IPS-18c (cell line): ENCODE data around the gene NCAPD2.
"Not testable (repeated sequence)": the region's sequence is repeated elsewhere in the genome, so short reads cannot be mapped to it uniquely, and the experiment has no call there.

Experiments used
- H3K4me3 ChIP-seq: 2 replicates; pipeline ENCODE4 v1.7.0; 2013; ENCODE audit warnings: low read depth, mild to moderate bottlenecking, low read length, moderate library complexity; ENCODE audit not compliant: insufficient read depth
- H3K9me3 ChIP-seq: one replicate; pipeline ENCODE4 v1.6.1; 2013; ENCODE audit warnings: mild to moderate bottlenecking, low read length, moderate library complexity; ENCODE audit not compliant: control insufficient read depth, insufficient read depth

Gene NCAPD2

GRCh38 chr12:6536894-6537579 lies 43.1 kb downstream of the NCAPD2 start:
- no peak overlapping the region for H3K4me3 ChIP-seq
- peaks cover 3% of the 10 kb centered on the region for H3K9me3 ChIP-seq

GRCh38 chr12:6537580-6538419 lies 43.9 kb downstream of the NCAPD2 start:
- H3K4me3 ChIP-seq, H3K9me3 ChIP-seq: not testable (repeated sequence)

- no peak overlapping the region for H3K4me3 ChIP-seq
Observed at GRCh38 chr12:6538420-6539313, 44.8 kb downstream of the NCAPD2 start.

GRCh38 chr12:6539314-6539682 lies 45.4 kb downstream of the NCAPD2 start:
- H3K4me3 ChIP-seq: no peak overlapping the region
- peaks cover 3% of the 10 kb centered on the region for H3K9me3 ChIP-seq

More at GRCh38 chr12:6538420-6539313, 44.8 kb downstream of the NCAPD2 start:
- peaks cover 3% of the 10 kb centered on the region for H3K9me3 ChIP-seq

- peak overlapping the region; percentile 28; the same call in 1 of the 2 replicates for H3K4me3 ChIP-seq
- H3K9me3 ChIP-seq: peaks cover 3% of the 10 kb centered on the region
Observed at GRCh38 chr12:6539707-6540134, 45.8 kb downstream of the NCAPD2 start.

- Histone ChIP-seq H3K9me3 (peaks cover 3% of the 10 kb centered on the region), H3K4me3 (peak overlapping the region; percentile 28)
Observed at GRCh38 chr12:6540181-6540877, 46.4 kb downstream of the NCAPD2 start.

GRCh38 chr12:6541371-6542165 lies 47.7 kb downstream of the NCAPD2 start:
- no peak overlapping the region for H3K4me3 ChIP-seq
- no peaks in the 10 kb centered on the region for H3K9me3 ChIP-seq

- H3K4me3 ChIP-seq: no peak overlapping the region
- no peaks in the 10 kb centered on the region for H3K9me3 ChIP-seq
Observed at GRCh38 chr12:6542209-6543009, 48.5 kb downstream of the NCAPD2 start.

GRCh38 chr12:6546016-6546415 lies 52.1 kb downstream of the NCAPD2 start:
- Histone ChIP-seq H3K4me3 (no peak overlapping the region), H3K9me3 (no peaks in the 10 kb centered on the region)

- Histone ChIP-seq H3K9me3 (no peaks in the 10 kb centered on the region), H3K4me3 (no peak overlapping the region; the same call in 1 of the 2 replicates)
Observed at GRCh38 chr12:6547566-6547965, 53.7 kb downstream of the NCAPD2 start.

- Histone ChIP-seq H3K9me3 (no peaks in the 10 kb centered on the region), H3K4me3 (no peak overlapping the region)
Observed at GRCh38 chr12:6547987-6548386, 54.1 kb downstream of the NCAPD2 start.

GRCh38 chr12:6548556-6548955 lies 54.7 kb downstream of the NCAPD2 start:
- Histone ChIP-seq H3K4me3 (no peak overlapping the region), H3K9me3 (no peaks in the 10 kb centered on the region)

- Histone ChIP-seq H3K9me3 (no peaks in the 10 kb centered on the region), H3K4me3 (no peak overlapping the region)
Observed at GRCh38 chr12:6548966-6549683, 55.2 kb downstream of the NCAPD2 start.

- no peaks in the 10 kb centered on the region for H3K9me3 ChIP-seq
- no peak overlapping the region for H3K4me3 ChIP-seq
Observed at GRCh38 chr12:6549684-6550151, 55.8 kb downstream of the NCAPD2 start.
